ENCODE data around the gene BSN. TPM values are rescaled to one million over a fixed set of nuclear protein-coding genes. Genes with fewer than 3 reads are reported as not detected.

Gene BSN
- total RNA-seq, 1 experiment from 2014 or later, result 0.92 TPM

GRCh38 chr3:49662021-49662420, 107.7 kb downstream of the BSN start:
- TF ChIP-seq CTCF (IDR thresholded peaks at IDR 0.05; ENCODE audit: unreplicated experiment), result no peak
- Mint-ChIP-seq H3K4me1 (ENCODE audit: low read depth, unreplicated experiment) (no peaks in the 10 kb centered on the region), H3K9me3 (ENCODE audit: low read depth, unreplicated experiment) (no peaks in the 10 kb centered on the region), H3K4me3 (ENCODE audit: low read depth, unreplicated experiment) (no peak overlapping the region), H3K36me3 (ENCODE audit: insufficient read depth, unreplicated experiment) (peaks cover 10% of the 10 kb centered on the region), H3K27me3 (ENCODE audit: unreplicated experiment) (peaks cover 27% of the 10 kb centered on the region), H3K27ac (ENCODE audit: unreplicated experiment) (no peak overlapping the region)
- no peak for DNase-seq
- CTCF ChIA-PET, result no interaction called here
- intact Hi-C loops (cut with micrococcal nuclease; ENCODE audit: unreplicated experiment), result no loop called here
- no TSS peak for BruUV-seq (replicated peaks)

GRCh38 chr3:49662720-49663413, 108.6 kb downstream of the BSN start:
- CTCF ChIA-PET, result interaction anchor here (1.1 kb wide), 1 partner anchor 123 kb away, joined by 3 read pairs; no protein-coding TSS in a partner anchor
- BruUV-seq (replicated peaks), result no TSS peak
- no peak overlapping the region for H3K4me3 Mint-ChIP-seq (ENCODE audit: low read depth, unreplicated experiment)
- intact Hi-C loops (cut with micrococcal nuclease; ENCODE audit: unreplicated experiment), result no loop called here
- H3K9me3 Mint-ChIP-seq (ENCODE audit: low read depth, unreplicated experiment), result no peaks in the 10 kb centered on the region
- H3K27ac Mint-ChIP-seq (ENCODE audit: unreplicated experiment), result no peak overlapping the region
- H3K4me1 Mint-ChIP-seq (ENCODE audit: low read depth, unreplicated experiment), result no peaks in the 10 kb centered on the region
- H3K27me3 Mint-ChIP-seq (ENCODE audit: unreplicated experiment), result peaks cover 21% of the 10 kb centered on the region
- H3K36me3 Mint-ChIP-seq (ENCODE audit: insufficient read depth, unreplicated experiment), result peaks cover 10% of the 10 kb centered on the region
- DNase-seq, result no peak
- no peak for TF ChIP-seq CTCF (IDR thresholded peaks at IDR 0.05; ENCODE audit: unreplicated experiment)

- peaks cover 11% of the 10 kb centered on the region for H3K27me3 Mint-ChIP-seq (ENCODE audit: unreplicated experiment)
- no peaks in the 10 kb centered on the region for H3K9me3 Mint-ChIP-seq (ENCODE audit: low read depth, unreplicated experiment)
- H3K27ac Mint-ChIP-seq (ENCODE audit: unreplicated experiment), result no peak overlapping the region
- no peak for DNase-seq
- no TSS peak for BruUV-seq (replicated peaks)
- CTCF ChIA-PET, result interaction anchor here (1.1 kb wide), 1 partner anchor 124 kb away, joined by 3 read pairs; no protein-coding TSS in a partner anchor
- no peak for TF ChIP-seq CTCF (IDR thresholded peaks at IDR 0.05; ENCODE audit: unreplicated experiment)
- peaks cover 13% of the 10 kb centered on the region for H3K36me3 Mint-ChIP-seq (ENCODE audit: insufficient read depth, unreplicated experiment)
- H3K4me3 Mint-ChIP-seq (ENCODE audit: low read depth, unreplicated experiment), result no peak overlapping the region
- intact Hi-C loops (cut with micrococcal nuclease; ENCODE audit: unreplicated experiment), result no loop called here
- peaks cover 9% of the 10 kb centered on the region for H3K4me1 Mint-ChIP-seq (ENCODE audit: low read depth, unreplicated experiment)
These were observed 109.6 kb downstream of the BSN start for GRCh38 chr3:49663831-49664230.

GRCh38 chr3:49664300-49664699, 110.0 kb downstream of the BSN start:
- no TSS peak for BruUV-seq (replicated peaks)
- H3K4me1 Mint-ChIP-seq (ENCODE audit: low read depth, unreplicated experiment), result peaks cover 14% of the 10 kb centered on the region
- TF ChIP-seq CTCF (IDR thresholded peaks at IDR 0.05; ENCODE audit: unreplicated experiment), result no peak

More at GRCh38 chr3:49664300-49664699, 110.0 kb downstream of the BSN start:
- CTCF ChIA-PET, result interaction anchor here (1.1 kb wide), 1 partner anchor 124 kb away, joined by 3 read pairs; no protein-coding TSS in a partner anchor
- H3K27ac Mint-ChIP-seq (ENCODE audit: unreplicated experiment), result no peak overlapping the region
- H3K4me3 Mint-ChIP-seq (ENCODE audit: low read depth, unreplicated experiment), result no peak overlapping the region
- H3K9me3 Mint-ChIP-seq (ENCODE audit: low read depth, unreplicated experiment), result no peaks in the 10 kb centered on the region
- intact Hi-C loops (cut with micrococcal nuclease; ENCODE audit: unreplicated experiment), result no loop called here
- peaks cover 13% of the 10 kb centered on the region for H3K36me3 Mint-ChIP-seq (ENCODE audit: insufficient read depth, unreplicated experiment)
- peaks cover 7% of the 10 kb centered on the region for H3K27me3 Mint-ChIP-seq (ENCODE audit: unreplicated experiment)
- no peak for DNase-seq
